Panc1 (cell line): ENCODE measurements around the gene MT1B. TPM values are rescaled to one million over a fixed set of nuclear protein-coding genes. Genes with fewer than 3 reads are reported as not detected.
A peak's percentile ranks its signal among the peaks of the same experiment; 100 is the strongest.

ENCODE experiments used
- ATAC-seq: fragments of 200-7000 bp; cut with Tn5 transposase; 2 replicates; pipeline ENCODE4 v1.9.1; 2020; ENCODE audit warnings: mild to moderate bottlenecking, moderate library complexity
- BruUV-seq: library from RNA; stranded (reverse); fragments of 400-500 nt; replicated peaks from 2 replicates; lab custom pipeline; 2021; lab: Mats Ljungman, UMichigan
- CTCF ChIA-PET: fragments of 300-600 bp; sonication (Branson Sonifier 250); formaldehyde crosslinking; loops from one replicate; lab custom pipeline; 2022; ENCODE audit warnings: antibody characterized with exemption; lab: Charles Lee
- POLR2A ChIA-PET: fragments of 300-600 bp; sonication (Branson Sonifier 250); formaldehyde crosslinking; loops from one replicate; lab custom pipeline; 2022; ENCODE audit warnings: antibody characterized with exemption; lab: Charles Lee
- DNase-seq: peaks from one replicate; pipeline ENCODE4 v3.0.0-alpha.2; 2010; ENCODE audit warnings: low read depth, low spot score
- H3K27ac ChIP-seq: 2 replicates; pipeline ENCODE4 v1.5.1; 2011; ENCODE audit warnings: mild to moderate bottlenecking, low read length, inconsistent platforms
- H3K27me3 ChIP-seq: fragments of 200-500 bp; sonication (Bioruptor generic); 2 replicates; pipeline ENCODE4 v1.6.0; 2014; ENCODE audit warnings: low read length, inconsistent platforms; ENCODE audit not compliant: control insufficient read depth, insufficient read depth
- H3K36me3 ChIP-seq: fragments of 200-500 bp; sonication (Bioruptor generic); 2 replicates; pipeline ENCODE4 v1.5.1; 2014; ENCODE audit warnings: inconsistent platforms, mild to moderate bottlenecking, low read length, moderate library complexity; ENCODE audit not compliant: control insufficient read depth, insufficient read depth
- H3K4me1 ChIP-seq: 2 replicates; pipeline ENCODE4 v1.5.1; 2011; ENCODE audit warnings: inconsistent platforms, mild to moderate bottlenecking, low read length, moderate library complexity; ENCODE audit not compliant: control insufficient read depth, insufficient read depth
- H3K4me3 ChIP-seq, 2 experiments: 2 replicates each; pipeline ENCODE4 v1.5.1; 2011 to 2012; ENCODE audit warnings: low read depth in 2 of 2, low read length in 2 of 2, mild to moderate bottlenecking in 2 of 2, inconsistent platforms in 1 of 2, moderate library complexity in 1 of 2
- H3K9me3 ChIP-seq: fragments of 200-500 bp; sonication (Bioruptor generic); 2 replicates; pipeline ENCODE4 v1.5.1; 2014; ENCODE audit warnings: low read depth, mild to moderate bottlenecking, inconsistent platforms, low read length, moderate library complexity; ENCODE audit not compliant: control insufficient read depth, insufficient read depth
- CTCF ChIP-seq: fragments of 450-650 bp; IDR thresholded peaks from 2 replicates; pipeline ENCODE4 v1.5.1; 2017; ENCODE audit warnings: mild to moderate bottlenecking
- POLR2AphosphoS5 ChIP-seq: IDR thresholded peaks from 2 replicates; pipeline ENCODE4 v1.6.1; 2012; ENCODE audit warnings: mild to moderate bottlenecking, low read depth, low read length, moderate library complexity
- REST ChIP-seq, 2 experiments: IDR thresholded peaks; 2 replicates each; pipeline ENCODE4 v1.6.1; 2011 to 2012; ENCODE audit warnings: low read depth in 2 of 2, control low read depth in 1 of 2, low read length in 1 of 2, mild to moderate bottlenecking in 1 of 2, moderate library complexity in 1 of 2; ENCODE audit not compliant: insufficient read depth in 1 of 2
- SIN3A ChIP-seq: IDR thresholded peaks from 2 replicates; pipeline ENCODE4 v1.6.1; 2012; ENCODE audit warnings: low read depth, mild to moderate bottlenecking, low read length, moderate library complexity, borderline replicate concordance; ENCODE audit not compliant: insufficient read depth
- TCF7L2 ChIP-seq: IDR thresholded peaks from 2 replicates; pipeline ENCODE4 v1.6.1; 2011; ENCODE audit warnings: mild to moderate bottlenecking, low read depth, low read length, inconsistent platforms
- in situ Hi-C: cut with HindIII; loops from 2 replicates; pipeline ENCODE4 v1.10.0; 2016; ENCODE audit warnings: low sequenced_read_pairs, low pct_unique_long_range_greater_than_20kb
- intact Hi-C: fragments of 100-400 bp; cut with micrococcal nuclease; formaldehyde crosslinking; loops from one replicate; pipeline ENCODE4 v1.10.0; 2022; ENCODE audit not compliant: unreplicated experiment
- total RNA-seq: library from RNA; stranded (reverse); gene quantifications from one replicate; pipeline ENCODE4 v1.2.1, GENCODE V29; 2021; ENCODE audit not compliant: unreplicated experiment

MT1B gene
- total RNA-seq, 1 experiment from 2014 or later = not detected

GRCh38 chr16:56645838-56646237, 5.8 kb upstream of the MT1B start:
- intact Hi-C loops = no loop called here
- Histone ChIP-seq H3K27ac (no peak overlapping the region), H3K27me3 (no peaks in the 10 kb centered on the region), H3K9me3 (no peaks in the 10 kb centered on the region), H3K4me3 (no peak overlapping the region), H3K4me1 (peaks cover 8% of the 10 kb centered on the region), H3K36me3 (no peaks in the 10 kb centered on the region)
- ATAC-seq = no peak
- DNase-seq = no peak
- ChIA-PET POLR2A (no interaction called here), CTCF (no interaction called here)
- BruUV-seq = no TSS peak
- TF ChIP-seq REST (IDR thresholded peaks at IDR 0.05; ENCODE audit: insufficient read depth in 1 of 2, low read depth in 2 of 2, low read length in 1 of 2) = 0 out of 4 replicates have a peak, but pooled peaks of 1 of the 2 experiments have one; percentile 19
- no peak for TF ChIP-seq CTCF
- in situ Hi-C loops = no loop called here

DNA sequence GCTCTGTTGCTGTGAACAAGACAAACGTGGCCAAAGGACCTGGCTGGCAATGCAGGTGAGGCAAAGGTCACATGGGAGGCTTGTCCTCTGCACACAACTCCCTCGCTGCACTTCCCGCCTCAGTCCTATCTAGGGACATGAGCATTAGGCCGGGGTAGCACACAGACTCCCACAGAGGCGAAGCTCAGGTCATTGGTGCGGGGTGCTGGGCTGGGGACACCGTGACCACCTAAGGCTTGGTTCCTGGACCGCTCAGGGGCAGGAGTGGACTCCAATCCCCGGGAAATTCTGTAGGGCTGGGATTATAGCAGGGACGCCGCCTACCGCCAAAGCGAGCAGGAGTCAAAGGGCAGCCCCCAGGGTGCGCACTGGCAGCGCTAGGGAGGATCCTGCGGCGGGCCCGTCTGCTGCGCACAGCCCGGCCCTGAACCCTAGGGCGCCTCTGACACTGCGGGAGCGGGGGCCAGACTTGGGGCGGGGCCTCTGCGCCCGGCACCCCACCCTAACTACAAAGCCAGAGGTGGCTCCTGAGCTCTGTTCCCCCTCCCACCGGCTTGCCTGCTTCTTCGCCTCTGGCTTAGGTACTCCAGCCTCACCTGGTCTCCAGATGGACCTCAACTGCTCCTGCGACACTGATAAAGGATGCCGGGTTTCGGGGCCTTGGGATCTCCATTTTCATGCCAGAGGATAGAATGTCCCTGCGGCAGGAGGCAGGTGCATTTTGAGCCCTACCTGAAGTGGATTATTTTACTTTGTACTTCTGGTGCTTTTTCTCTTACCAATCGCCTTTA, 3.9 kb upstream of the MT1B start:
- no peak for TF ChIP-seq REST (IDR thresholded peaks at IDR 0.05; ENCODE audit: insufficient read depth in 1 of 2, low read depth in 2 of 2, low read length in 1 of 2)
- no peak for TF ChIP-seq SIN3A
- TF ChIP-seq POLR2AphosphoS5 = no peak
- TF ChIP-seq CTCF = no peak
- no peak for TF ChIP-seq TCF7L2
- intact Hi-C loops (no loop called here), in situ Hi-C loops (no loop called here)
- Histone ChIP-seq H3K36me3 (no peaks in the 10 kb centered on the region), H3K27me3 (no peaks in the 10 kb centered on the region), H3K27ac (no peak overlapping the region), H3K9me3 (no peaks in the 10 kb centered on the region), H3K4me3 (no peak overlapping the region), H3K4me1 (peaks cover 4% of the 10 kb centered on the region)
- POLR2A ChIA-PET = no interaction called here
- ATAC-seq (no peak), DNase-seq (no peak)
- CTCF ChIA-PET = no interaction called here
- no TSS peak for BruUV-seq
